ENCODE data around the gene ASCC1. TPM values are rescaled to one million over a fixed set of nuclear protein-coding genes. Genes with fewer than 3 reads are reported as not detected.
"Not testable (repeated sequence)": the region's sequence is repeated elsewhere in the genome, so short reads cannot be mapped to it uniquely, and the experiment has no call there.

ASCC1 gene
- total RNA-seq, 2 experiments from 2014 or later: 28.5 to 34.4 TPM

- no peak overlapping the region for H3K27ac Mint-ChIP-seq
- no peak for ATAC-seq (ENCODE audit: low read depth)
- H3K4me1 Mint-ChIP-seq: peaks cover 7% of the 10 kb centered on the region
- POLR2A ChIA-PET: no interaction called here
- no peak overlapping the region for H3K4me3 Mint-ChIP-seq
- peaks cover 9% of the 10 kb centered on the region for H3K36me3 Mint-ChIP-seq
- no peaks in the 10 kb centered on the region for H3K27me3 Mint-ChIP-seq
- no peaks in the 10 kb centered on the region for H3K9me3 Mint-ChIP-seq
- no peak for DNase-seq
Observed at GRCh38 chr10:72170733-72171132, 45.3 kb downstream of the ASCC1 start.

DNA sequence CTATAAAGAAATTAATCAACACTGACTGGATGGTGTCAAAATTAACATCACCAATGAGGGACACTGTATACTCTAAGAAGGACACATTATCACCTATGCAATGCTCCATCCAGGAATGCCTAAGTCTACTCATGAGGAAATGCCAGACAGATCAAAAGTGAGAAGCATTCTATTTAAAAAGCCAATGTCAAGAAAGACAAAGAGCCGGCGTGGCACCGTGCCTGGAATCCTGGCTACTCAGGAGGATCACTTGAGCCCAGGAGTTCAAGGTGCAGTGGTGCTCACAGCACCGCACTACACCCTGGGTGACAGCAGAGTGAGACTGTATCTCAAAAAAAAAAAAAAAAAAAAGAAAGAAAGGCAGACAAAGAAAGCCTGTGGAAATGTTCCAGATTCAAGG lies 45.8 kb downstream of the ASCC1 start:
- Mint-ChIP-seq H3K9me3 (no peaks in the 10 kb centered on the region), H3K27me3 (no peaks in the 10 kb centered on the region), H3K27ac (no peak overlapping the region), H3K4me3 (no peak overlapping the region), H3K4me1 (peaks cover 10% of the 10 kb centered on the region), H3K36me3 (peaks cover 9% of the 10 kb centered on the region)
- POLR2A ChIA-PET: no interaction called here
- no peak for ATAC-seq (ENCODE audit: low read depth)
- no peak for DNase-seq

DNA sequence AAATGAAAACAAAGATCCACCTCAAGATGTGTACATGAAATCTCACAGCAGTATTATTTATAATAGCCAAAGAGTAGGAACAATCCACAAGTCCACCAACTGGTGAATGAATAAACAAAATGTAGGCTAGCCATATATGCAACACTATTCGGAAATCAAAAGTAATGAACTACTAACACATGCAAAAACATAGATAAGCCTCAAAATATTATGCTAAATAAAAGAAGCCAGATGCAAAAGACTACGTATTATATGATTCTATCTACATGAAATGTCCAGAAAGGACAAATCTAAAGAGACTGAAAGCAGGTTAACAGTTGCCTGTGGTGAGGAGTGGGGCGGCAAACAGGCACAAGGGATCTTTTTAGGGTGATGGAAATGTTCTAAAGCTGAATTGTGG lies 49.0 kb downstream of the ASCC1 start:
- Mint-ChIP-seq H3K4me1 (peaks cover 14% of the 10 kb centered on the region), H3K27me3 (no peaks in the 10 kb centered on the region), H3K4me3 (no peak overlapping the region), H3K36me3 (peaks cover 14% of the 10 kb centered on the region), H3K27ac (no peak overlapping the region), H3K9me3 (no peaks in the 10 kb centered on the region)
- ATAC-seq (ENCODE audit: low read depth) (no peak), DNase-seq (no peak)
- POLR2A ChIA-PET: interaction anchor here (0.9 kb wide), 1 partner anchor 106 kb away, joined by 3 read pairs; no protein-coding TSS in a partner anchor

DNA sequence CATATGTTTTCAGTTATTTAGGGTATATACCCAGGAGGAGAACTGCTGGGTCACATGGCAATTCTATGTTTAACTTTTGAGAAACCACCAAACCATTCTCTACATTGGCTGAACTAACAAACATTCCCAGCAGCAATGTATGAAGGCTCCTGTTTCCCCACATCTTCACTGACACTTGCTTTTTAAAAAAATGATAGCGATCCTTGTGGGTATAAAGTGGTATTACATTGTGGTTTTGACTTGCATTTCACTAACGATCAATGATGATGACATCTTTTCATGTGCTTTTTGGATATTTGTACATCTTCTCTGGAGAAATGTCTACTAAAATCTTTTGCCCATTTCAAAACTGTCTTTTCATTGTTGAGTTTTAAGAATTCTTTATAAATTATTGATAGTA lies 51.5 kb downstream of the ASCC1 start:
- Mint-ChIP-seq H3K27me3 (no peaks in the 10 kb centered on the region), H3K9me3 (no peaks in the 10 kb centered on the region), H3K27ac (no peak overlapping the region), H3K36me3 (peaks cover 17% of the 10 kb centered on the region), H3K4me1 (peaks cover 14% of the 10 kb centered on the region), H3K4me3 (no peak overlapping the region)
- POLR2A ChIA-PET: interaction anchor here (1.2 kb wide), 1 partner anchor 10 kb away, joined by 3 read pairs; no protein-coding TSS in a partner anchor
- DNase-seq (no peak), ATAC-seq (ENCODE audit: low read depth) (peak; percentile 30)

DNA sequence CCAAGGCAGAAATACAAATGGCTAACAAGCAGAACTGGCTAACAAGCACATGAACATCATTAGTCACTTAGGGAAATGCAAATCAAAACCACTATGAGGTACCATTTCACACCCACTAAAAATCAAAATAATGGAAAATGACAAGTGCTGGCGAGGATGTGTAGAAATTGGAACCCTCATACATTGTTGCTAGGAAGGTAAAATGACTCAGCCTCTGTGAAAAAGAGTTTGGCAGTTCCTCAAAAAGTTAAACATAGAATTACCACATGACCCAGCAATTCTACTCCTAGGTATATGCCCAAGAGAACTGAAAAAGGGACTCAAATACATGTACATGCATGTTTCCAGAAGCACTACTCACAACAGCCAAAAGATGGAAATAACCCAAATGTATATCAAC lies 53.1 kb downstream of the ASCC1 start:
- DNase-seq (no peak), ATAC-seq (ENCODE audit: low read depth) (peak; percentile 18)
- POLR2A ChIA-PET: no interaction called here
- Mint-ChIP-seq H3K36me3 (peaks cover 17% of the 10 kb centered on the region), H3K4me1 (peaks cover 14% of the 10 kb centered on the region), H3K4me3 (no peak overlapping the region), H3K27ac (peak overlapping the region; percentile 31), H3K27me3 (no peaks in the 10 kb centered on the region), H3K9me3 (no peaks in the 10 kb centered on the region)

GRCh38 chr10:72158176-72158575 lies 57.9 kb downstream of the ASCC1 start:
- Mint-ChIP-seq H3K27ac (no peak overlapping the region), H3K4me3 (no peak overlapping the region), H3K9me3 (no peaks in the 10 kb centered on the region), H3K36me3 (peaks cover 22% of the 10 kb centered on the region), H3K4me1 (peaks cover 2% of the 10 kb centered on the region), H3K27me3 (no peaks in the 10 kb centered on the region)
- DNase-seq: no peak
- ATAC-seq (ENCODE audit: low read depth): no peak
- POLR2A ChIA-PET: no interaction called here

DNA sequence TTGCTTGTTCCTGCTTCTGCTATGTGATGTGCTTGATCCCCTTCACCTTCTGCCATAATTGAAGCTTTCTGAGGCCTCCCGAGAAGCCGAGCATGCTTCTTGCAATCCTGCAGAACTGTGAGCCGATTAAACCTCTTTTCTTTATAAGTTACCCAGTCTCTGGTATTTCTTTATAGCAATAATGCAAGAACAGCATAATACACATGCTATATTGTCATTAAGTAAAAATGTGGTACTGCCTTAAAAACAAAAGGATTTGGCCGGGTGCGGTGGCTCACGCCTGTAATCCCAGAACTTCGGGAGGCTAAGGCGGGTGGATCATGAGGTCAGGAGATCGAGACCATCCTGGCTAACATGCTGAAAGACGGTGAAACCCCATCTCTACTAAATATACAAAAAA lies 59.9 kb downstream of the ASCC1 start:
- Mint-ChIP-seq H3K9me3 (no peaks in the 10 kb centered on the region), H3K4me3 (no peak overlapping the region), H3K27ac (no peak overlapping the region), H3K4me1 (no peaks in the 10 kb centered on the region), H3K27me3 (no peaks in the 10 kb centered on the region), H3K36me3 (peaks cover 19% of the 10 kb centered on the region)
- DNase-seq: no peak
- ATAC-seq (ENCODE audit: low read depth): no peak
- POLR2A ChIA-PET: no interaction called here

- Mint-ChIP-seq H3K4me1 (peaks cover 3% of the 10 kb centered on the region), H3K27me3 (no peaks in the 10 kb centered on the region), H3K9me3 (peaks cover 1% of the 10 kb centered on the region), H3K4me3 (no peak overlapping the region), H3K36me3 (peaks cover 24% of the 10 kb centered on the region), H3K27ac (no peak overlapping the region)
- ATAC-seq (ENCODE audit: low read depth) (no peak), DNase-seq (no peak)
- POLR2A ChIA-PET: no interaction called here
Observed at GRCh38 chr10:72152286-72152685, 63.8 kb downstream of the ASCC1 start.

DNA sequence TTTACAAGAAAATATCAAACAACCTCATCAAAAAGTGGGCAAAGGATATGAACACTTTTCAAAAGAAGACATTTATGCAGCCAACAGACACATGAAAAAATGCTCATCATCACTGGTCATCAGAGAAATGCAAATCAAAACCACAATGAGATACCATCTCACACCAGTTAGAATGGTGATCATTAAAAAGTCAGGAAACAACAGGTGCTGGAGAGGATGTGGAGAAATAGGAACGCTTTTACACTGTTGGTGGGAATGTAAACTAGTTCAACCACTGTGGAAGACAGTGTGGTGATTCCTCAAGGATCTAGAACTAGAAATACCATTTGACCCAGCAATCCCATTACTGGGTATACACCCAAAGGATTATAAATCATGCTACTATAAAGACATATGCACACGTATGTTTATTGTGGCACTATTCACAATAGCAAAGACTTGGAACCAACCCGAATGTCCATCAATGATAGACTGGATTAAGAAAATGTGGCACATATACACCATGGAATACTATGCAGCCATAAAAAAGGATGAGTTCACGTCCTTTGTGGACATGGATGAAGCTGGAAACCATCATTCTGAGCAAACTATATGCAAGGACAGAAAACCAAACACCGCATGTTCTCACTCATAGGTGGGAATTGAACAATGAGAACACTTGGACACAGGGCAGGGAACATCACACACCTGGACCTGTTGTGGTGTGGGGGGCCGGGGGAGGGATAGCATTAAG lies 65.2 kb downstream of the ASCC1 start:
- peaks cover 19% of the 10 kb centered on the region for H3K36me3 Mint-ChIP-seq
- H3K9me3 Mint-ChIP-seq; H3K27me3 Mint-ChIP-seq; ATAC-seq (ENCODE audit: low read depth); H3K4me3 Mint-ChIP-seq; DNase-seq; POLR2A ChIA-PET; H3K27ac Mint-ChIP-seq; H3K4me1 Mint-ChIP-seq: not testable (repeated sequence)

- H3K27ac Mint-ChIP-seq; H3K4me1 Mint-ChIP-seq; H3K4me3 Mint-ChIP-seq; H3K27me3 Mint-ChIP-seq; POLR2A ChIA-PET; ATAC-seq (ENCODE audit: low read depth); H3K9me3 Mint-ChIP-seq; DNase-seq: not testable (repeated sequence)
- peaks cover 13% of the 10 kb centered on the region for H3K36me3 Mint-ChIP-seq
Observed at GRCh38 chr10:72147324-72147584, 68.8 kb downstream of the ASCC1 start.

GRCh38 chr10:72146559-72147323 lies 69.3 kb downstream of the ASCC1 start:
- POLR2A ChIA-PET: no interaction called here
- DNase-seq (no peak), ATAC-seq (ENCODE audit: low read depth) (no peak)
- peaks cover 12% of the 10 kb centered on the region for H3K36me3 Mint-ChIP-seq
- no peak overlapping the region for H3K4me3 Mint-ChIP-seq
- peaks cover 1% of the 10 kb centered on the region for H3K9me3 Mint-ChIP-seq
- peaks cover 3% of the 10 kb centered on the region for H3K4me1 Mint-ChIP-seq
- no peaks in the 10 kb centered on the region for H3K27me3 Mint-ChIP-seq
- H3K27ac Mint-ChIP-seq: no peak overlapping the region

DNA sequence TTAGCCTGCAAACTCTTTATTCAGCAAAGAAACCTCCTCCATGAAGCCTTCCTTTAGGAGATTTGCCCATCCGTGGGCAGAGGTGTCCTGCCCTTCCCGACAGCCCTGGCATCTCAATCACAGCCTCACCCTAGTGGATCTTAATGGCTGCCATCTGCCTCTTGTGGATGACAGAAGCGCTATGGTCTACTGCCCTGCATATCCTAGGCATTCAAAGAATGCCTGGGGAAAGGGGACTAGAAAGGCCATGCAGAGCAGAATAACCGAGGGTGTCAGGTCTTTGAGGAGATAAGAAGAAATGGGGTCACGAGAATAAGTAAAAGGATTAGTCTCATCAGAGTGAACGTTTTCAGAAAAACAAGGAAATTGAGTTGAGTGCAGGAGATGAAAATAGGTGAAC lies 70.0 kb downstream of the ASCC1 start:
- DNase-seq (no peak), ATAC-seq (ENCODE audit: low read depth) (no peak)
- Mint-ChIP-seq H3K9me3 (peaks cover under 1% of the 10 kb centered on the region), H3K4me3 (no peak overlapping the region), H3K4me1 (peaks cover 3% of the 10 kb centered on the region), H3K36me3 (peaks cover 9% of the 10 kb centered on the region), H3K27me3 (no peaks in the 10 kb centered on the region), H3K27ac (no peak overlapping the region)
- POLR2A ChIA-PET: no interaction called here

DNA sequence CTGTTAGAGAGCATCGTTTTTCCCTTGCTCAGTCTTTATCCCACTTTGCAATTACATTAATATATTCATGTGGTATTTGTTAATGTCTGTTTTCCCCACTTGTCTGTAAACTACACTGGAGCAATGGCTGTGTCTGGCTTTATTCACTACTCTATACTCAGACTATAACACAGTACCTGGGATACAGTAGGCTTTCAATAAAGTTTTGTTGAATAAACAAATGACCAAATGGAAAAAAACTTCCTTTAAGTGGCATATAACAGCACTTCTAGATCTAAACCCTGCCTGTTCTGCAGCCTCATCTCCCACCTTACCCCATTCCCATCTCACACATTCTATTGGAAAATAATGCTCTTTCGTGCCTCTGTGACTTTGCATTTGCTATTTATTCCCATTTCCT lies 70.4 kb downstream of the ASCC1 start:
- POLR2A ChIA-PET: no interaction called here
- DNase-seq (no peak), ATAC-seq (ENCODE audit: low read depth) (no peak)
- Mint-ChIP-seq H3K9me3 (no peaks in the 10 kb centered on the region), H3K27me3 (no peaks in the 10 kb centered on the region), H3K36me3 (peaks cover 5% of the 10 kb centered on the region), H3K4me1 (peaks cover 2% of the 10 kb centered on the region), H3K4me3 (no peak overlapping the region), H3K27ac (no peak overlapping the region)

- no peaks in the 10 kb centered on the region for H3K27me3 Mint-ChIP-seq
- peaks cover 4% of the 10 kb centered on the region for H3K4me1 Mint-ChIP-seq
- POLR2A ChIA-PET: no interaction called here
- ATAC-seq (ENCODE audit: low read depth) (no peak), DNase-seq (no peak)
- H3K27ac Mint-ChIP-seq: no peak overlapping the region
- peaks cover 12% of the 10 kb centered on the region for H3K36me3 Mint-ChIP-seq
- no peaks in the 10 kb centered on the region for H3K9me3 Mint-ChIP-seq
- no peak overlapping the region for H3K4me3 Mint-ChIP-seq
Observed at GRCh38 chr10:72140850-72141249, 75.2 kb downstream of the ASCC1 start.
